Measurements from ENCODE around the gene SEPTIN2.

GRCh38 chr2:241366678-241367077, 51.0 kb downstream of the SEPTIN2 start:
- TF ChIP-seq NFRKB (IDR thresholded peaks at IDR 0.05) = no peak
- TF ChIP-seq SP1 (IDR thresholded peaks at IDR 0.05) = no peak
- no peak for TF ChIP-seq SUZ12 (IDR thresholded peaks at IDR 0.05)
- no peak for TF ChIP-seq FOXM1 (IDR thresholded peaks at IDR 0.05; ENCODE audit: borderline replicate concordance)
- no peak for TF ChIP-seq TARDBP (IDR thresholded peaks at IDR 0.05)

Data from HEK293T (cell line).